HepG2 (cell line): Measurements from ENCODE around the gene TSPYL6. TPM values are rescaled to one million over a fixed set of nuclear protein-coding genes. Genes with fewer than 3 reads are reported as not detected.

Experiments used
- ATF7 ChIP-seq, 2 experiments: fragments of 450-650 bp in 1 of 2; sonication (generic) in 1 of 2; formaldehyde crosslinking in 1 of 2; IDR thresholded peaks; 2 replicates each; pipeline versions ENCODE4 v1.4.0 to v1.6.1; 2016 to 2020; ENCODE audit warnings: antibody characterized with exemption in 1 of 2, mild to moderate bottlenecking in 1 of 2, missing genetic modification reagents in 1 of 2
- EHMT2 ChIP-seq: fragments of 200-600 bp; sonication (generic); IDR thresholded peaks from 2 replicates; pipeline ENCODE4 v1.7.0; 2017; ENCODE audit warnings: antibody characterized with exemption, low read depth, low read length, borderline replicate concordance
- HDAC2 ChIP-seq: sonication (generic); formaldehyde crosslinking; IDR thresholded peaks from 2 replicates; pipeline ENCODE4 v1.4.0; 2020; ENCODE audit warnings: missing genetic modification reagents
- HOMEZ ChIP-seq: IDR thresholded peaks from 2 replicates; pipeline ENCODE4 v1.6.1; 2016; ENCODE audit warnings: low read depth
- JUNB ChIP-seq: sonication (generic); formaldehyde crosslinking; IDR thresholded peaks from 2 replicates; pipeline ENCODE4 v1.8.0; 2022; ENCODE audit warnings: missing genetic modification reagents, mild to moderate bottlenecking, borderline replicate concordance
- NFAT5 ChIP-seq: sonication (generic); formaldehyde crosslinking; IDR thresholded peaks from 2 replicates; pipeline ENCODE4 v1.4.0; 2020; ENCODE audit warnings: missing genetic modification reagents
- NONO ChIP-seq, 2 experiments: fragments of 450-650 bp in 1 of 2; sonication (generic) in 1 of 2; formaldehyde crosslinking in 1 of 2; IDR thresholded peaks in 1 of 2; conservative IDR thresholded peaks in 1 of 2; 2 replicates each; pipeline versions ENCODE4 v1.6.1 to v1.8.0; 2017 to 2022; ENCODE audit warnings: mild to moderate bottlenecking in 1 of 2, missing genetic modification reagents in 1 of 2, moderate library complexity in 1 of 2
- SIX1 ChIP-seq: sonication (generic); formaldehyde crosslinking; IDR thresholded peaks from 2 replicates; pipeline ENCODE4 v1.4.0; 2020; ENCODE audit warnings: missing genetic modification reagents, borderline replicate concordance
- SMAD1 ChIP-seq: sonication (generic); formaldehyde crosslinking; IDR thresholded peaks from 2 replicates; pipeline ENCODE4 v1.4.0; 2020; ENCODE audit warnings: missing genetic modification reagents, low read depth, mild to moderate bottlenecking, borderline replicate concordance
- TAF15 ChIP-seq: fragments of 200-400 bp; formaldehyde crosslinking; IDR thresholded peaks from one replicate; pipeline ENCODE4 v1.6.1; 2018; ENCODE audit warnings: mild to moderate bottlenecking, low read depth, low read length; ENCODE audit not compliant: poor library complexity, severe bottlenecking
- TBL1XR1 ChIP-seq: fragments of 150-350 bp; IDR thresholded peaks from 2 replicates; pipeline ENCODE4 v1.6.1; 2014; ENCODE audit warnings: borderline replicate concordance, low read length; ENCODE audit not compliant: partially characterized antibody
- TFAP4 ChIP-seq: sonication (generic); IDR thresholded peaks from 2 replicates; pipeline ENCODE4 v1.6.1; 2016; ENCODE audit warnings: low read depth, borderline replicate concordance
- ZFP41 ChIP-seq: sonication (generic); formaldehyde crosslinking; IDR thresholded peaks from 2 replicates; pipeline ENCODE4 v1.4.0; 2020; ENCODE audit warnings: mild to moderate bottlenecking, missing genetic modification reagents, borderline replicate concordance
- ZHX1 ChIP-seq: sonication (generic); formaldehyde crosslinking; IDR thresholded peaks from 2 replicates; pipeline ENCODE4 v1.8.1; 2022; ENCODE audit warnings: low read depth, mild to moderate bottlenecking, missing genetic modification reagents
- ZNF264 ChIP-seq: sonication (generic); formaldehyde crosslinking; IDR thresholded peaks from 2 replicates; pipeline ENCODE4 v1.4.0; 2020; ENCODE audit warnings: missing genetic modification reagents
- ZNF570 ChIP-seq: sonication (generic); formaldehyde crosslinking; IDR thresholded peaks from 2 replicates; pipeline ENCODE4 v1.4.0; 2020; ENCODE audit warnings: mild to moderate bottlenecking, missing genetic modification reagents, borderline replicate concordance
- ZNF672 ChIP-seq: sonication (generic); formaldehyde crosslinking; IDR thresholded peaks from 2 replicates; pipeline ENCODE4 v1.8.1; 2022; ENCODE audit warnings: missing genetic modification reagents
- polyA plus RNA-seq, 8 experiments: library from polyadenylated mRNA; depleted of rRNA in 3 of 8; stranded (reverse) in 7 of 8; unstranded in 1 of 8; fragments of >200 nt; fragmentation: Illumina TruSeq in 4 of 8; extraction: Trizol in 4 of 8; gene quantifications; 2 replicates each; pipeline versions ENCODE4 v1.2.1 to v1.2.3, GENCODE V29; 2011 to 2016; ENCODE audit warnings: low read depth in 4 of 8, missing spikeins in 1 of 8, mixed read lengths in 1 of 8; ENCODE audit not compliant: insufficient read depth in 1 of 8
- total RNA-seq, 5 experiments: library from RNA; depleted of rRNA; stranded (reverse); fragments of >200 nt; fragmentation: Illumina TruSeq; extraction: Trizol; gene quantifications; 2 replicates each; pipeline ENCODE4 v1.2.3, GENCODE V29; 2016; ENCODE audit warnings: low read depth in 1 of 5

The TSPYL6 gene
- total and polyA plus RNA-seq, 2 of the 13 experiments (the other 11 are each of a cell fraction or from before 2014, with no cell fraction given): 0.03 TPM; not detected in 1

DNA sequence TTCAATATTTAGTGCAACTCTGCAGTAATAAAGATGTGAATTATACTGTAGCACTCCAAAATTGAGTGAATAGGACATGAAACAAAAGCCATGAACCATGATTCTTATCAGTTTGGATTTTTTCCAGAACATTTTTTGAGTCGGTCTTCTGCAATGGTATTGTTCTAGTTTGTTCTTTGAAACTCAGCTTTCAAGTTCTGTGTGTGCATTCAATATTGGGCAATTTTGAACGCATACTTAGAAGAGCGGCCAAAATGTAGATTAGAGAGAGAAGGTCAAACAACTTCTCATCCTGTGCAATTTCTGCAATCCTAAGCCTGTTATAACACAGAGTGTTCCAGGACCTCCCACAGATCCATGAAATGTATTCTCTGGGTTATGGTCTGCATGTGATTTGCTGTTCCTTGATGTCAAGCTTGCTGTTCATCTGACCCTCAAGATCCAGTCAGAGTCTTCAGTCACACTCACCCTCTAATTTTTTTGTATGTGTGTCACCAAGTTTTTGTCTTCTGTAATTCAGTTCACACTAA is 48.3 kb downstream of the TSPYL6 start (continued):
- no peak for TF ChIP-seq TAF15
- no peak for TF ChIP-seq NFAT5 (CRISPR knock-in tag)
- TF ChIP-seq TFAP4: no peak; the same call in 1 of the 2 replicates
- TF ChIP-seq SIX1 (CRISPR knock-in tag): peak; percentile 81; the same call in 1 of the 2 replicates
- TF ChIP-seq ZNF672 (CRISPR knock-in tag): no peak
- peak; percentile 90; the same call in 1 of the 2 replicates for TF ChIP-seq HOMEZ (CRISPR knock-in tag)
- TF ChIP-seq HDAC2 (CRISPR knock-in tag): peak; percentile 98
- no peak for TF ChIP-seq SMAD1 (CRISPR knock-in tag)
- no peak; the same call in 1 of the 2 replicates for TF ChIP-seq JUNB
- no peak for TF ChIP-seq NONO (IDR thresholded peaks at IDR 0.05)
- TF ChIP-seq NONO (CRISPR knock-in tag; conservative IDR thresholded peaks at IDR 0.05): peak; percentile 86
- TF ChIP-seq TBL1XR1: no peak
- no peak for TF ChIP-seq ZFP41 (CRISPR knock-in tag)
- TF ChIP-seq ZNF570: no peak
- TF ChIP-seq ATF7 (IDR thresholded peaks at IDR 0.05): no peak
- no peak for TF ChIP-seq ATF7 (CRISPR knock-in tag; IDR thresholded peaks at IDR 0.05)
- peak; percentile 88; the same call in 1 of the 2 replicates for TF ChIP-seq ZNF264 (CRISPR knock-in tag)
- peak; percentile 94; the same call in 1 of the 2 replicates for TF ChIP-seq EHMT2
- peak; percentile 42; the same call in 1 of the 2 replicates for TF ChIP-seq ZHX1 (CRISPR knock-in tag)
